H1 (cell line): Measurements from ENCODE around the gene RRAS. TPM values are rescaled to one million over a fixed set of nuclear protein-coding genes. Genes with fewer than 3 reads are reported as not detected.

Experiments
- CTCF ChIA-PET: fragments of 300-600 bp; sonication (Branson Sonifier 250); formaldehyde crosslinking; loops from one replicate; lab custom pipeline; 2021; ENCODE audit not compliant: partially characterized antibody; lab: Charles Lee
- POLR2A ChIA-PET: fragments of 300-600 bp; sonication (Branson Sonifier 250); formaldehyde crosslinking; loops from one replicate; lab custom pipeline; 2021; ENCODE audit warnings: inconsistent platforms; ENCODE audit not compliant: partially characterized antibody; lab: Charles Lee
- DNase-seq, 2 experiments: peaks; one replicate each; pipeline versions ENCODE4 v3.0.0 to v3.0.0-alpha.2; 2010 to 2022; ENCODE audit warnings: low spot score in 2 of 2, low read depth in 1 of 2, mixed read lengths in 1 of 2
- FAIRE-seq: peaks from 2 replicates; lab custom pipeline; 2011; peaks lifted over from hg19 to GRCh38; lab: Jason Lieb, UNC
- H2AFZ ChIP-seq: 2 replicates; pipeline ENCODE4 v1.8.1; 2012; ENCODE audit warnings: low read length, inconsistent platforms
- H2AK5ac ChIP-seq: 2 replicates; pipeline ENCODE4 v1.6.1; 2013; ENCODE audit warnings: low read depth, low read length
- H2BK120ac ChIP-seq: replicated peaks from 2 replicates; pipeline ENCODE3; 2013; ENCODE audit warnings: low read depth, low read length, inconsistent platforms
- H2BK12ac ChIP-seq: 2 replicates; pipeline ENCODE4 v1.6.1; 2013; ENCODE audit warnings: low read depth, low read length
- H2BK15ac ChIP-seq: 2 replicates; pipeline ENCODE4 v1.6.1; 2013; ENCODE audit warnings: low read length
- H2BK20ac ChIP-seq: 2 replicates; pipeline ENCODE4 v1.6.1; 2013; ENCODE audit warnings: low read length
- H2BK5ac ChIP-seq: 2 replicates; pipeline ENCODE4 v1.6.1; 2013; ENCODE audit warnings: low read depth, low read length
- H3K14ac ChIP-seq: 2 replicates; pipeline ENCODE4 v1.6.1; 2013; ENCODE audit warnings: inconsistent platforms; ENCODE audit not compliant: insufficient read length
- H3K18ac ChIP-seq: 2 replicates; pipeline ENCODE4 v1.6.1; 2013; ENCODE audit warnings: low read length; ENCODE audit errors: extremely low read depth
- H3K23ac ChIP-seq: 2 replicates; pipeline ENCODE4 v1.6.1; 2013; ENCODE audit warnings: inconsistent platforms; ENCODE audit not compliant: insufficient read length
- H3K23me2 ChIP-seq: 2 replicates; pipeline ENCODE4 v1.6.1; 2013; ENCODE audit warnings: low read depth, low read length
- H3K27ac ChIP-seq: 2 replicates; pipeline ENCODE4 v1.6.1; 2011; ENCODE audit warnings: low read depth, low read length, inconsistent platforms
- H3K27me3 ChIP-seq, 4 experiments: replicated peaks in 1 of 4; 1 replicate in 1 of 4; 2 replicates in 3 of 4; pipeline versions ENCODE4 v1.6.1 to v1.8.1; 2011 to 2013; ENCODE audit warnings: low read length in 3 of 4, mild to moderate bottlenecking in 3 of 4, inconsistent platforms in 2 of 4, mixed read lengths in 2 of 4, moderate library complexity in 1 of 4; ENCODE audit not compliant: control insufficient read depth in 3 of 4, insufficient read depth in 3 of 4; ENCODE audit errors: extremely low read depth in 1 of 4
- H3K36me3 ChIP-seq, 4 experiments: 2 replicates each; pipeline versions ENCODE4 v1.6.1 to v1.8.1; 2011 to 2013; ENCODE audit warnings: mild to moderate bottlenecking in 4 of 4, low read length in 3 of 4, moderate library complexity in 2 of 4, control low read depth in 1 of 4, inconsistent platforms in 1 of 4; ENCODE audit not compliant: insufficient read depth in 4 of 4, control insufficient read depth in 2 of 4
- H3K4ac ChIP-seq: replicated peaks from 2 replicates; pipeline ENCODE3; 2013; ENCODE audit warnings: low read length, low read depth, mixed read lengths, inconsistent platforms; ENCODE audit not compliant: insufficient read length
- H3K4me1 ChIP-seq, 4 experiments: replicated peaks in 1 of 4; 1 replicate in 1 of 4; 2 replicates in 3 of 4; pipeline versions ENCODE4 v1.6.1 to v1.8.1; 2011 to 2013; ENCODE audit warnings: low read length in 3 of 4, inconsistent platforms in 2 of 4, mixed read lengths in 1 of 4; ENCODE audit not compliant: insufficient read depth in 4 of 4, control insufficient read depth in 3 of 4
- H3K4me2 ChIP-seq, 2 experiments: 2 replicates each; pipeline versions ENCODE4 v1.6.1 to v1.8.1; 2011 to 2013; ENCODE audit warnings: low read depth in 2 of 2, low read length in 2 of 2, control low read depth in 1 of 2, inconsistent platforms in 1 of 2, mild to moderate bottlenecking in 1 of 2; ENCODE audit not compliant: insufficient read depth in 1 of 2
- H3K4me3 ChIP-seq, 4 experiments: fragments of 200-600, 300-600 bp in 1 of 4; sonication (generic), shearing (Covaris generic), sonication (Bioruptor Twin) in 1 of 4; 2 replicates each; pipeline versions ENCODE4 v1.5.1 to v1.8.1; 2011 to 2016; ENCODE audit warnings: low read length in 4 of 4, low read depth in 3 of 4, control low read depth in 2 of 4, inconsistent platforms in 2 of 4, mild to moderate bottlenecking in 2 of 4, mixed read lengths in 1 of 4, moderate library complexity in 1 of 4; ENCODE audit not compliant: insufficient read depth in 2 of 4; ENCODE audit errors: extremely low read depth in 1 of 4
- H3K56ac ChIP-seq: replicated peaks from 2 replicates; pipeline ENCODE3; 2013; ENCODE audit warnings: low read depth, mild to moderate bottlenecking, mixed read lengths, low read length, inconsistent platforms; ENCODE audit not compliant: insufficient read length
- H3K79me1 ChIP-seq: 2 replicates; pipeline ENCODE4 v1.6.1; 2013; ENCODE audit warnings: low read depth, low read length, control low read depth
- H3K79me2 ChIP-seq, 2 experiments: 2 replicates each; pipeline versions ENCODE4 v1.6.1 to v1.8.1; 2012 to 2013; ENCODE audit warnings: low read length in 2 of 2, mild to moderate bottlenecking in 2 of 2, inconsistent platforms in 1 of 2; ENCODE audit not compliant: insufficient read depth in 2 of 2, control insufficient read depth in 1 of 2
- H3K9ac ChIP-seq, 4 experiments: replicated peaks in 1 of 4; 1 replicate in 1 of 4; 2 replicates in 3 of 4; pipeline versions ENCODE4 v1.6.1 to v1.8.1; 2011 to 2013; ENCODE audit warnings: low read depth in 3 of 4, low read length in 3 of 4, control low read depth in 2 of 4, mild to moderate bottlenecking in 2 of 4, moderate library complexity in 2 of 4, inconsistent platforms in 1 of 4; ENCODE audit errors: extremely low read depth in 1 of 4
- H3K9me3 ChIP-seq, 2 experiments: 2 replicates each; pipeline versions ENCODE4 v1.6.1 to v1.8.1; 2012 to 2013; ENCODE audit warnings: mild to moderate bottlenecking in 2 of 2, moderate library complexity in 2 of 2, control low read depth in 1 of 2, inconsistent platforms in 1 of 2, low read depth in 1 of 2, low read length in 1 of 2, mixed read lengths in 1 of 2; ENCODE audit not compliant: insufficient read depth in 2 of 2
- H4K20me1 ChIP-seq, 2 experiments: replicated peaks in 1 of 2; 2 replicates each; pipeline versions ENCODE3 to v1.8.1; 2011 to 2013; ENCODE audit warnings: inconsistent platforms in 2 of 2, low read length in 2 of 2, mild to moderate bottlenecking in 1 of 2; ENCODE audit not compliant: insufficient read depth in 2 of 2, control insufficient read depth in 1 of 2
- H4K5ac ChIP-seq: 2 replicates; pipeline ENCODE4 v1.6.1; 2013; ENCODE audit warnings: low read length, low read depth, mixed read lengths, inconsistent platforms; ENCODE audit not compliant: insufficient read length
- H4K8ac ChIP-seq: 2 replicates; pipeline ENCODE4 v1.8.0; 2013; ENCODE audit warnings: mild to moderate bottlenecking, moderate library complexity, low read length, inconsistent platforms; ENCODE audit not compliant: insufficient read depth; ENCODE audit errors: extremely low read depth
- H4K91ac ChIP-seq: replicated peaks from 2 replicates; pipeline ENCODE3; 2013; ENCODE audit warnings: low read length, mixed read lengths, inconsistent platforms; ENCODE audit not compliant: insufficient read length
- BACH1 ChIP-seq: IDR thresholded peaks from 2 replicates; pipeline ENCODE4 v1.6.1; 2012; ENCODE audit warnings: low read length, improper control_type of control experiment
- E2F6 ChIP-seq: IDR thresholded peaks from 2 replicates; pipeline ENCODE4 v1.6.1; 2012; ENCODE audit warnings: inconsistent platforms
- HDAC2 ChIP-seq, 2 experiments: fragments of 300-600 bp in 1 of 2; sonication (generic) in 1 of 2; IDR thresholded peaks; 2 replicates each; pipeline ENCODE4 v1.6.1; 2011 to 2012; ENCODE audit warnings: low read depth in 2 of 2, low read length in 2 of 2, mild to moderate bottlenecking in 2 of 2, moderate library complexity in 2 of 2, borderline replicate concordance in 1 of 2, inconsistent platforms in 1 of 2
- RAD21 ChIP-seq, 2 experiments: IDR thresholded peaks in 1 of 2; conservative IDR thresholded peaks in 1 of 2; 2 replicates each; pipeline ENCODE4 v1.6.1; 2011; ENCODE audit warnings: low read depth in 2 of 2, low read length in 2 of 2, improper control_type of control experiment in 1 of 2, inconsistent platforms in 1 of 2, mild to moderate bottlenecking in 1 of 2, moderate library complexity in 1 of 2
- RBBP5 ChIP-seq: IDR thresholded peaks from 2 replicates; pipeline ENCODE4 v1.7.1; 2012; ENCODE audit warnings: low read depth, mild to moderate bottlenecking, inconsistent platforms, low read length, moderate library complexity, borderline replicate concordance
- SUZ12 ChIP-seq: fragments of 200-600 bp; sonication (generic); IDR thresholded peaks from 2 replicates; pipeline ENCODE4 v1.6.1; 2012; ENCODE audit warnings: mild to moderate bottlenecking, inconsistent platforms, low read length, moderate library complexity, mixed read lengths
- TBP ChIP-seq: IDR thresholded peaks from 2 replicates; pipeline ENCODE4 v1.6.1; 2011; ENCODE audit warnings: low read depth, low read length, improper control_type of control experiment
- TEAD4 ChIP-seq: IDR thresholded peaks from 2 replicates; pipeline ENCODE4 v1.6.1; 2012; ENCODE audit warnings: low read depth, low read length, inconsistent platforms, mixed read lengths
- WGBS, 2 experiments: shearing (Covaris generic) in 1 of 2; methylation state at CpG; one replicate each; pipeline versions ENCODE4 v1.1.6 to v1.1.7; 2013 to 2015; ENCODE audit warnings: low lambda C conversion rate in 2 of 2, mixed read lengths in 2 of 2, inconsistent platforms in 1 of 2, low coverage in 1 of 2, missing lambda C conversion rate in 1 of 2; ENCODE audit not compliant: insufficient replicate concordance in 2 of 2, insufficient coverage in 1 of 2, insufficient read length in 1 of 2; ENCODE audit errors: extremely low coverage in 1 of 2, missing lambda C conversion rate in 1 of 2; 5-methylcytosine and 5-hydroxymethylcytosine counted together
- polyA plus RNA-seq, 7 experiments: library from polyadenylated mRNA; depleted of rRNA in 3 of 7; stranded (reverse) in 5 of 7; unstranded in 2 of 7; fragments of >200 nt in 5 of 7; fragments of 200-250 nt in 2 of 7; gene quantifications; 1 replicate in 5 of 7; 2 replicates in 1 of 7; 4 replicates in 1 of 7; pipeline versions ENCODE4 v1.2.1 to v1.2.3, GENCODE V29; 2011 to 2013; ENCODE audit warnings: missing spikeins in 2 of 7, mixed read lengths in 2 of 7
- total RNA-seq: library from RNA; stranded (reverse); fragmentation: NEBNext Ultra II Directional; extraction: Animal tissue kit (Norgen Biotek cat#: 25700); gene quantifications from 2 replicates; pipeline ENCODE4 v1.2.1, GENCODE V29; 2021

Gene RRAS
- total and polyA plus RNA-seq, 2 of the 8 experiments (the other 6 are each of a cell fraction or from before 2014, with no cell fraction given) = 17.7 to 49.1 TPM

- Histone ChIP-seq H3K23ac (no peak overlapping the region), H3K4me2 (peak overlapping the region; percentile 87 to 95), H4K91ac (peak overlapping the region; percentile 68), H3K4me1 (peaks cover 3 to 9% (median 4%) of the 10 kb centered on the region in 4 experiments; a peak in 6 of 7 replicates), H3K4ac (peak overlapping the region; percentile 57), H3K27me3 (no peaks in the 10 kb centered on the region), H3K79me2 (peaks cover 4 to 27% of the 10 kb centered on the region in 2 experiments; a peak in 3 of 4 replicates), H3K79me1 (peaks cover 8% of the 10 kb centered on the region), H3K9me3 (no peaks in the 10 kb centered on the region), H3K9ac (peak overlapping the region; percentile 67 to 83 (median 77)), H3K14ac (no peak overlapping the region), H3K27ac (peak overlapping the region; percentile 65), H3K18ac (peak overlapping the region; percentile 93), H3K56ac (peak overlapping the region; percentile 92), H4K8ac (peak overlapping the region; percentile 88; the same call in 1 of the 2 replicates), H2AFZ (no peak overlapping the region), H3K36me3 (peaks cover 9 to 30% (median 18%) of the 10 kb centered on the region in 4 experiments; a peak in 7 of 8 replicates), H3K4me3 (peak overlapping the region; percentile 95 to 100 (median 96)), H2BK12ac (no peak overlapping the region), H2BK5ac (peak overlapping the region; percentile 92), H2BK20ac (no peak overlapping the region), H4K5ac (peak overlapping the region; percentile 64), H3K23me2 (peaks cover 20% of the 10 kb centered on the region), H2AK5ac (no peak overlapping the region), H2BK120ac (no peak overlapping the region), H4K20me1 (peaks cover 0 to 6% of the 10 kb centered on the region in 2 experiments), H2BK15ac (peak overlapping the region; percentile 8; the same call in 1 of the 2 replicates)
- CTCF ChIA-PET = interaction anchor here (1.0 to 2.1 kb wide), 2 partner anchors 10 to 96 kb away, joined by 3 to 4 read pairs; partner anchors contain the start of gene PRRG2
- no peak for FAIRE-seq
- POLR2A ChIA-PET = interaction anchor here (0.6 to 37.8 kb wide), 10 partner anchors 11 to 103 kb away, joined by 3 to 840 read pairs (median 8); partner anchors contain the start of genes BCL2L12, IRF3, NOSIP and PRMT1
- 1% methylated on average over 33 of the region's 51 CpGs; no CpG with 5 or more reads in 1 of the 2 experiments for WGBS, 2 experiments
- peak in 1 of 2 experiments; percentile 79 for DNase-seq
- TF ChIP-seq RAD21 (IDR thresholded peaks at IDR 0.05 in 1 of 2, conservative IDR thresholded peaks at IDR 0.05 in 1 of 2; ENCODE audit: low read depth in 2 of 2, low read length in 2 of 2) (no peak), TEAD4 (0 out of 2 replicates have a peak, but pooled peaks have one; percentile 16), HDAC2 (IDR thresholded peaks at IDR 0.05; ENCODE audit: borderline replicate concordance in 1 of 2, low read depth in 2 of 2, low read length in 2 of 2) (peak in 1 of 2 experiments; percentile 71; a peak in 1 of 4 replicates), BACH1 (peak; percentile 22; the same call in 1 of the 2 replicates), SUZ12 (peak; percentile 13; the same call in 1 of the 2 replicates), E2F6 (no peak), TBP (peak; percentile 11; the same call in 1 of the 2 replicates), RBBP5 (0 out of 2 replicates have a peak, but pooled peaks have one; percentile 18)
These were observed 48.0 kb downstream of the RRAS start for GRCh38 chr19:49591731-49592485.
